Measurements from ENCODE around the gene PPL. TPM values are rescaled to one million over a fixed set of nuclear protein-coding genes. Genes with fewer than 3 reads are reported as not detected.

PPL gene
- total RNA-seq, 1 experiment from 2014 or later, result 28.5 TPM

GRCh38 chr16:4846901-4847773 is 89.8 kb downstream of the PPL start, which contains the start of the genes GLYR1 and UBN1 (continued):
- TF ChIP-seq, protein P1, sequence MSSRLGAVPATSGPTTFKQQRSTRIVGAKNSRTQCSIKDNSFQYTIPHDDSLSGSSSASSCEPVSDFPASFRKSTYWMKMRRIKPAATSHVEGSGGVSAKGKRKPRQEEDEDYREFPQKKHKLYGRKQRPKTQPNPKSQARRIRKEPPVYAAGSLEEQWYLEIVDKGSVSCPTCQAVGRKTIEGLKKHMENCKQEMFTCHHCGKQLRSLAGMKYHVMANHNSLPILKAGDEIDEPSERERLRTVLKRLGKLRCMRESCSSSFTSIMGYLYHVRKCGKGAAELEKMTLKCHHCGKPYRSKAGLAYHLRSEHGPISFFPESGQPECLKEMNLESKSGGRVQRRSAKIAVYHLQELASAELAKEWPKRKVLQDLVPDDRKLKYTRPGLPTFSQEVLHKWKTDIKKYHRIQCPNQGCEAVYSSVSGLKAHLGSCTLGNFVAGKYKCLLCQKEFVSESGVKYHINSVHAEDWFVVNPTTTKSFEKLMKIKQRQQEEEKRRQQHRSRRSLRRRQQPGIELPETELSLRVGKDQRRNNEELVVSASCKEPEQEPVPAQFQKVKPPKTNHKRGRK (CRISPR knock-in tag; IDR thresholded peaks at IDR 0.05; ENCODE audit: borderline replicate concordance), result no peak
- TF ChIP-seq MAX (CRISPR knock-in tag; IDR thresholded peaks at IDR 0.05) (peak; percentile 58; the same call in 1 of the 2 replicates), MYBL2 (CRISPR knock-in tag; IDR thresholded peaks at IDR 0.05) (0 out of 2 replicates have a peak, but pooled peaks have one; percentile 38), FOXK1 (CRISPR knock-in tag; IDR thresholded peaks at IDR 0.05) (peak; percentile 90), ZMAT4 (CRISPR knock-in tag; IDR thresholded peaks at IDR 0.05) (no peak), ZNF317 (CRISPR knock-in tag; IDR thresholded peaks at IDR 0.05; ENCODE audit: borderline replicate concordance, low read depth) (no peak), GTF2I (CRISPR knock-in tag; conservative IDR thresholded peaks at IDR 0.05) (no peak), ZNF121 (CRISPR knock-in tag; IDR thresholded peaks at IDR 0.05) (no peak), ARID4B (CRISPR knock-in tag; IDR thresholded peaks at IDR 0.05; ENCODE audit: borderline replicate concordance) (0 out of 2 replicates have a peak, but pooled peaks have one; percentile 55), ZNF232 (CRISPR knock-in tag; IDR thresholded peaks at IDR 0.05) (peak; percentile 58; the same call in 1 of the 2 replicates), ATF1 (CRISPR knock-in tag; IDR thresholded peaks at IDR 0.05) (no peak), FOXP1 (CRISPR knock-in tag; IDR thresholded peaks at IDR 0.05; ENCODE audit: borderline replicate concordance) (peak; percentile 86; the same call in 1 of the 2 replicates), TEAD4 (CRISPR knock-in tag; IDR thresholded peaks at IDR 0.05) (no peak), NR2C2 (CRISPR knock-in tag; IDR thresholded peaks at IDR 0.05) (no peak), ZNF281 (CRISPR knock-in tag; IDR thresholded peaks at IDR 0.05) (no peak)
- TF ChIP-seq, protein P2, sequence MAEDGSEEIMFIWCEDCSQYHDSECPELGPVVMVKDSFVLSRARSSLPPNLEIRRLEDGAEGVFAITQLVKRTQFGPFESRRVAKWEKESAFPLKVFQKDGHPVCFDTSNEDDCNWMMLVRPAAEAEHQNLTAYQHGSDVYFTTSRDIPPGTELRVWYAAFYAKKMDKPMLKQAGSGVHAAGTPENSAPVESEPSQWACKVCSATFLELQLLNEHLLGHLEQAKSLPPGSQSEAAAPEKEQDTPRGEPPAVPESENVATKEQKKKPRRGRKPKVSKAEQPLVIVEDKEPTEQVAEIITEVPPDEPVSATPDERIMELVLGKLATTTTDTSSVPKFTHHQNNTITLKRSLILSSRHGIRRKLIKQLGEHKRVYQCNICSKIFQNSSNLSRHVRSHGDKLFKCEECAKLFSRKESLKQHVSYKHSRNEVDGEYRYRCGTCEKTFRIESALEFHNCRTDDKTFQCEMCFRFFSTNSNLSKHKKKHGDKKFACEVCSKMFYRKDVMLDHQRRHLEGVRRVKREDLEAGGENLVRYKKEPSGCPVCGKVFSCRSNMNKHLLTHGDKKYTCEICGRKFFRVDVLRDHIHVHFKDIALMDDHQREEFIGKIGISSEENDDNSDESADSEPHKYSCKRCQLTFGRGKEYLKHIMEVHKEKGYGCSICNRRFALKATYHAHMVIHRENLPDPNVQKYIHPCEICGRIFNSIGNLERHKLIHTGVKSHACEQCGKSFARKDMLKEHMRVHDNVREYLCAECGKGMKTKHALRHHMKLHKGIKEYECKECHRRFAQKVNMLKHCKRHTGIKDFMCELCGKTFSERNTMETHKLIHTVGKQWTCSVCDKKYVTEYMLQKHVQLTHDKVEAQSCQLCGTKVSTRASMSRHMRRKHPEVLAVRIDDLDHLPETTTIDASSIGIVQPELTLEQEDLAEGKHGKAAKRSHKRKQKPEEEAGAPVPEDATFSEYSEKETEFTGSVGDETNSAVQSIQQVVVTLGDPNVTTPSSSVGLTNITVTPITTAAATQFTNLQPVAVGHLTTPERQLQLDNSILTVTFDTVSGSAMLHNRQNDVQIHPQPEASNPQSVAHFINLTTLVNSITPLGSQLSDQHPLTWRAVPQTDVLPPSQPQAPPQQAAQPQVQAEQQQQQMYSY (CRISPR knock-in tag; IDR thresholded peaks at IDR 0.05), result no peak
- TF ChIP-seq, protein P3, sequence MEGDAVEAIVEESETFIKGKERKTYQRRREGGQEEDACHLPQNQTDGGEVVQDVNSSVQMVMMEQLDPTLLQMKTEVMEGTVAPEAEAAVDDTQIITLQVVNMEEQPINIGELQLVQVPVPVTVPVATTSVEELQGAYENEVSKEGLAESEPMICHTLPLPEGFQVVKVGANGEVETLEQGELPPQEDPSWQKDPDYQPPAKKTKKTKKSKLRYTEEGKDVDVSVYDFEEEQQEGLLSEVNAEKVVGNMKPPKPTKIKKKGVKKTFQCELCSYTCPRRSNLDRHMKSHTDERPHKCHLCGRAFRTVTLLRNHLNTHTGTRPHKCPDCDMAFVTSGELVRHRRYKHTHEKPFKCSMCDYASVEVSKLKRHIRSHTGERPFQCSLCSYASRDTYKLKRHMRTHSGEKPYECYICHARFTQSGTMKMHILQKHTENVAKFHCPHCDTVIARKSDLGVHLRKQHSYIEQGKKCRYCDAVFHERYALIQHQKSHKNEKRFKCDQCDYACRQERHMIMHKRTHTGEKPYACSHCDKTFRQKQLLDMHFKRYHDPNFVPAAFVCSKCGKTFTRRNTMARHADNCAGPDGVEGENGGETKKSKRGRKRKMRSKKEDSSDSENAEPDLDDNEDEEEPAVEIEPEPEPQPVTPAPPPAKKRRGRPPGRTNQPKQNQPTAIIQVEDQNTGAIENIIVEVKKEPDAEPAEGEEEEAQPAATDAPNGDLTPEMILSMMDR (IDR thresholded peaks at IDR 0.05), result no peak
- TF ChIP-seq, protein P4, sequence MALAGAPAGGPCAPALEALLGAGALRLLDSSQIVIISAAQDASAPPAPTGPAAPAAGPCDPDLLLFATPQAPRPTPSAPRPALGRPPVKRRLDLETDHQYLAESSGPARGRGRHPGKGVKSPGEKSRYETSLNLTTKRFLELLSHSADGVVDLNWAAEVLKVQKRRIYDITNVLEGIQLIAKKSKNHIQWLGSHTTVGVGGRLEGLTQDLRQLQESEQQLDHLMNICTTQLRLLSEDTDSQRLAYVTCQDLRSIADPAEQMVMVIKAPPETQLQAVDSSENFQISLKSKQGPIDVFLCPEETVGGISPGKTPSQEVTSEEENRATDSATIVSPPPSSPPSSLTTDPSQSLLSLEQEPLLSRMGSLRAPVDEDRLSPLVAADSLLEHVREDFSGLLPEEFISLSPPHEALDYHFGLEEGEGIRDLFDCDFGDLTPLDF (CRISPR knock-in tag; IDR thresholded peaks at IDR 0.05), result no peak
- TF ChIP-seq, protein P5, sequence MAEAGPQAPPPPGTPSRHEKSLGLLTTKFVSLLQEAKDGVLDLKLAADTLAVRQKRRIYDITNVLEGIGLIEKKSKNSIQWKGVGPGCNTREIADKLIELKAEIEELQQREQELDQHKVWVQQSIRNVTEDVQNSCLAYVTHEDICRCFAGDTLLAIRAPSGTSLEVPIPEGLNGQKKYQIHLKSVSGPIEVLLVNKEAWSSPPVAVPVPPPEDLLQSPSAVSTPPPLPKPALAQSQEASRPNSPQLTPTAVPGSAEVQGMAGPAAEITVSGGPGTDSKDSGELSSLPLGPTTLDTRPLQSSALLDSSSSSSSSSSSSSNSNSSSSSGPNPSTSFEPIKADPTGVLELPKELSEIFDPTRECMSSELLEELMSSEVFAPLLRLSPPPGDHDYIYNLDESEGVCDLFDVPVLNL (CRISPR knock-in tag; IDR thresholded peaks at IDR 0.05; ENCODE audit: borderline replicate concordance, low read depth), result no peak; the same call in 1 of the 2 replicates
